HG03354 (cell line): ENCODE results near the gene BNC1.
"Not testable (repeated sequence)": the region's sequence is repeated elsewhere in the genome, so short reads cannot be mapped to it uniquely, and the experiment has no call there.

Experiments
- ATAC-seq: cut with Tn5 transposase; IDR thresholded peaks from one replicate; pipeline ENCODE4 v1.9.1; 2021; ENCODE audit warnings: mild to moderate bottlenecking; ENCODE audit not compliant: unreplicated experiment, poor library complexity, severe bottlenecking

BNC1 gene

DNA sequence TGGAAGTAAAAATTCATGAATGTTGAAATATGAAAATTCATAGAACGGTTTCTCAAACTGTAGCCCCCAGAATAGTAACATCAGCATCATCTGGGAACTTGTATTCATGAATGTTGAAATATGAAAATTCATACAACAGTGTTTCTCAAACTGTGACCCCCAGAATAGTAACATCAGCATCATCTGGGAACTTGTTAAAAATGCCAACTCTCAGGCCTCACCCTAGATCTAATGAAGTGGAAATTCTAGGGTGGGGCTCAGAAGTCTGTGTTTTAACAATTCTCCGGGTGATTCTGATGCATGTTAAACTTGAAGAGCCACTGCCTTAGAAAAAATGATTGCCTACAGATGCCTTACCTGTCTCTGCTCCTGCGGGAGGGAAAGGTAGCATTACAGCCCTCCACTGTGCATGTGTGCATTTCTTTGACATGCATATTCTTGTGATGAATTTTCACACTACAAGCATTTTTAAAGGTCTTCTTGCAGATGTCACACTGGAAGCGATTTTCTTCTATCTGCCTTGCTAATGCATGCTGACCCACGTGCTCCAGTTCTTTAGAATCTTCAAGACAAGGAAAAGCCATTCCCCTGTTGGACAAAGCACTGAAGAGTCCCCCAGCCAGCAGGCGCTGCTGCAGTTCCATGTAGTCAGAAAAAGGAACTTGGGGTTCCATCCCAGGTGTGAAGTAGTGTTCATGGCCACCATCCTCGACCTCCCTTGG is 21.7 kb downstream of the BNC1 start:
- no peak for ATAC-seq

DNA sequence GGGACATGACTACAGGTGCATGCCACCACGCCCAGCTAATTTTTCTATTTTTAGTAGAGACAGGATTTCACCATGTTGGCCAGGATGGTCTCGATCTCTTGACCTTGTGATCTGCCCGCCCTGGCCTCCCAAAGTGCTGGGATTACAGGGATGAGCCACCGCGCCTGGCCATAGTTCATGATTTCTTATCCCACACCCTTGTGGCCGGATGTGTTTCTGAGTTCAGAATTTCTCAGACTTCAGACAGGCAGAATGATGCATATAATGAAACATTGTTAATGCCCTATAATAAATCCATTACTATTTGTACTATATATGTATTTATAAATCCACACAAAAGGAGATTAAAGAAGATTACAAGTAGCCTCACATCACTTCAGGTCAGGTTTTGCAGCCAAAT is 22.3 kb downstream of the BNC1 start:
- not testable (repeated sequence) for ATAC-seq

DNA sequence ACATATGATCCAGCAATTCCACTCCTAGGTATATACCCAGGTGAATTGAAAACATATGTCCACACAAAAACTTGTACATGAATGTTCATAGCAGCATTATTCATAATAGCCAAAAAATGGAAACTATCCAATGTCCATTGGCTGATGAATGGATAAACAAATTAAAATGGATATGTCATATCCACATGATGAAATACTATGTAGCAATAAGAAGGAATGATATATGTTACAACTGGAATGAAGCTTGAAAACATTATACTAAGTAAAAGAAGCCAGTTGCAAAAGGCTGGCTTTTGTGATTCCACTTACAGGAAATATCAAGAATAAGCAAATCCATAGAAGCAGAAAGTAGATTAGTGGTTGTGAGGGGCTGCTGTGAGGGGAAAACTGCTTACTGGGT is 33.7 kb downstream of the BNC1 start:
- ATAC-seq = no peak

DNA sequence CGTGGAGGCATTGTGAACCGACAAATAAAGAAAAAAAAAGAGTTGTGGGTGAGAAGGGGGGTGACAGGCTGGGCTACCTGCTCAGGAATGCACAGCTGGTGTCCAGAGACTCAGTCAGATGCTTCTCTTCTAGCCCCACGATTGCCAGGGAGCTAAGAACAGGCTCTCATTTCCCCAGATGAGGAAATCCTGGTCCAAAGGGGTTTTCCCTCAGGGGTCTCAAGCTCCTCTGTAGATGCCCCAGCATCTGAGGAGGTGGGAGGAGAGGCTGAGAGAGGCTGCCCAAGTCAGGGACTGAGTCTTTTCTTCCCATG is 35.5 kb downstream of the BNC1 start:
- ATAC-seq = no peak

DNA sequence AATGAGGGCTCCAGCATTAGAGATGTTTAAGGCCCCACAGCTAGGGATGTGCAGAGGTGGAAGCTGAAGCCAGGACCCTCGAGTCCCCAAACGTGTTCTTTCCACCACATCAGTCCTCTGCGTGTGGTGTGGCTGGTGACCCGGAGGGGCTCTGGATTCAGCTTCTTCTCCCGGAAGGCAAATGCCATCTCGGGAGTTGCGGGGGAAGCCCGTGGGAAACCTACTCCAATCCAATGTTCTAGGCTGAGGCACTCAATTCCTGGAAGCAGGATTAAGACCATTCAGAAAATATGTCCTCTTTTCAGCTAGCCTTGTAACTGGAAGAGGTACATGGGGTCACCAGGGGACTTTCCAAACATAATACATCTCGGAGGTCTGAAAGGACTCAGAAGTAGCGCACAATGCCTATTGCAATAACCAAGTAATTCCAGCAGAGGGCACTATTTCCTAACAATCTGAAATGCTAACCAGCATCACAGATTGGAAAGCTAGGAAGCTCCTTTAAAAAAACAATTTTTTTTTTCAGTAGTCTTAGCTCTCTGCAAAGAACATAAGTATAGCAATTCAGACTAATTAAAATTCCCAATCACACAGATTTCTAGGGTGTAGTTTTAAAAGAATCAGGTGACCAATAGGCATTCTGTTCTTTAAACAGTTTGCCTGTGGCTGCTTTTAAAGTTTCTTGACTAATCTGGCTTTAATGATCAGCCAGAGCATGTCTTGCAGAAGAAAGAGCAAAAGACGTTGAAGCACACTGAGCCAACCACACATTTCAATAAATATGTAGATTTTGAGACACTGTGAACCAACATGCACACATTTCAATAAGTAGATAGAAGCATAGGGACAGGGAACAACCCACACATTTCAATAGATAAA is 36.1 kb downstream of the BNC1 start:
- ATAC-seq = no peak

DNA sequence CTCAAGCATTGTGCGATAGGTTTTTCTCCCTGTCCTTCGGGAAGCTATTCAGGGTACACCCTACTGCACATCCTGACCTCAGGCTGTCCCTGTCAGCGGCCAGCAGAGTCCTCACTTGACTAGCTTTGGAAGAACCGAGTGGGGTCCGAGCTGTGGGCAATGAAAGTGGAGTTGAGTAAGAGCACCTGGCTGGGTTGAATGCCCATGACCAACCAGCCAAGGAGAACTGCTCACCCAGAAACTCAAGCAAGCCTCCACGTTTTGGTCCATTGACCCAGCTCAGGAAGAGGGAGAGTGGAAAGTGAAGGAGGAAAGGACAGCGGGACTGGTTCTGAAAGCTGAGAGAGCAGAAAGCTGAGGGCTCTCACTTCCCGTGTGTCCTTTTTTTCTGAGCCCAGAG is 40.8 kb downstream of the BNC1 start:
- ATAC-seq = no peak

DNA sequence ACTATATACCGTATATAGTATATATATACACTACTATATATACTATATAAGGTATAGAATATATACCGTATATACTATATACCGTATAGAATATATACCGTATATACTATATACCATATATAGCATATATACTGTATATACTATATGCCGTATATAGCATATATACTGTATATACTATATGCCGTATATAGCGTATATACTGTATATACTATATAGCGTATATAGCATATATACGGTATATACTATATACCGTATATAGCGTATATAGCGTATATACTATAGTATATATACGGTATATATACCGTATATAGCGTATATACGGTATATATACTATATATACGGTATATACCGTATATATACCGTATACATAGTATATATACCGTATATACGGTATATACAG is 54.2 kb downstream of the BNC1 start:
- ATAC-seq = no peak

DNA sequence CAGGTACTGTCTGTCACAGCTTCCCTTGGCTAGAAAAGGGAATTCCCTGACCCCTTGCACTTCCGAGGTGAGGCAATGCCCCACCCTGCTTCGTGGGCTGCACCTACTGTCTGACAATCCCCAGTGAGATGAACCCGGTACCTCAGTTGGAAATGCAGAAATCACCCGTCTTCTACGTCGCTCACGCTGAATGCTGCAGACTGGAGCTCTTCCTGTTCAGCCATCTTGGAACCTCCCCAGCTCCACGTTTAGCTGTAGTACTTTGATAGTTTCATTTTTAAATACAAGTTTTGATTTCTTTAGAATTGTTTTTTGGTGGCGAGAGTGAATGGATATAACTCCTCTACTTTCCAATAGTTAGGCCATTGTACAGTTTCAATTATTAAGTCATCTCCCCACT is 59.0 kb downstream of the BNC1 start:
- no peak for ATAC-seq

DNA sequence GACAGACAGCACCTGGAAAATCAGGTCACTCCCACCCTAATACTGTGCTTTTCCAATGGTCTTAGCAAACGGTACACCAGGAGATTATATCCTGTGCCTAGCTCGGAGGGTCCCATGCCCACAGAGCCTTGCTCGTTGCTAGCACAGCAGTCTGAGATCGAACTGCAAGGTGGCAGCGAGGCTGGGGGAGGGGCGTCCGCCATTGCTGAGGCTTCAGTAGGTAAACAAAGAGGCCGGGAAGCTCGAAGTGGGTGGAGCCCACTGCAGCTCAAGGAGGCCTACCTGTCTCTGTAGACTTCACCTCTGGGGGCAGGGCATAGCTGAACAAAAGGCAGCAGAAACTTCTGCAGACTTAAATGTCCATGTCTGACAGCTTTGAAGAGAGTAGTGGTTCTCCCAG is 62.7 kb downstream of the BNC1 start:
- ATAC-seq = not testable (repeated sequence)

DNA sequence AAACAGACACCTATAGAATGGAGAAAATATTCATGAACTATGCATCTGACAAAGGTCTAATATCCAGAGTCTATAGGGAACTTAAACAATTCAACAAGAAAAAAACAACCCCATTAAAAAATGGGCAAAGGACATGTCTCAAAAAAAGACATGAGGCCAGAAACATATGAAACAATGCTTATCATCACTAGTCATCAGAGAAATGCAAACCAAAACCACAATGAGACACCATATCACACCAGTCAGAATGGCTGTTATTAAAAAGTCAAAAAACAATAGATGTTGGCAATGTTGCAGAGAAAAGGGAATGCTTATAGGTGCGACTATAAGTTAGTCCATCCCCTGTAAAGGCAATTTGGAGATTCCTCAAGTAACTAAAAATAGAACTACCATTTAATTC is 65.4 kb downstream of the BNC1 start:
- no peak for ATAC-seq

DNA sequence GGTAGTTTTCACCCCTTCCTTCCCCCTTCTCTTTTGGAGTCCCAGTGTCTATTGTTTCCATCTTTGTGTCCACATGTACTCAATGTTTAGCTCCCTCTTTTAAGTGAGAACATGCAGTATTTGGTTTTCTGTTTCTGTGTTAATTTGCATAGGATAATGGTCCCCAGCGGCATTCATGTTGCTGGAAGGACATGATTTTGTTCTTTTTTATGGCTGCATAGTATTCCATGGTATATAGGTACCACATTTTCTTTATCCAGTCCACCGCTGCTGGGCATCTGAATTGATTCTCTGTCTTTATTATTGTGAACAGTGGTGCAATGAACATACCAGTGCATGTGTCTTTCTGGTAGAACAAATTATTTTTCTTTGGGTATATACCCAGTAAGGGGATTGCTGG is 69.2 kb downstream of the BNC1 start:
- ATAC-seq = no peak

DNA sequence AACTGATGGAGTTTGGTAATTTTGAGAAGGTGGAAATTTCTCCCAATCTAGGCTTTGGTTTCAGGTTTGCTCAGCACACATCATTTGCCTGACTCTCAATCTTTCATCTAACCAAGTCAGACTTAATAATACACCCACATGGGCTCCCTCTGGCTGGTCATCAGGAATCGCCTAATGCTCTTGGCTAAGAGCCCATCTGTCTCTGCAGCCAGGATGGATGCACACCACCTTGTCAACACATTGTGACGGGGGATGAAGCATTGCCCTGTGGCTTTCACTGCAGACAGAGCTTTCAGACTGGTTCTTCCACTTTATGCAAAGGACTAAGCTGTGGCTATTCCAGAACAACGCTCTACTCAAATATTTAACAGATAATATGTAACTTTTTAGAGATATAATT is 73.8 kb downstream of the BNC1 start:
- ATAC-seq = no peak

DNA sequence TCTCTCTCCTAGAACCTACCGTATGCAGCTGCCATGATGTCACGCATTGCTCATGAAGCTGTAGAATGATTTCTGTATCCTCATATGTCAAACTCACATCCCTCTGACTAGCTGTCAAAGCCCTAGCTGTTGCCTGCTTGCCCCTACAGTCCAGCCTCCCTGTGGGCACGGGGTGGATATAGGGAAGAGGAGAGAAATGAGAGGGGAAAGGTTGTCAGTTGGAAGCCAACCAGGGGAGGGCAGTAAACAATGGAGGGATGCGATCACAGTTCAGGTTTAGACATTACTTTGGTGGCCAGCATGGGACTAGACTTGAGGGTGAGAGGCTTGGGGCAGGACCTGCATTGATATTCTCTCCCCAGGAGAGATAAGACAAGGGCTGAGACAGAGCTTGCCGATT is 75.1 kb downstream of the BNC1 start:
- no peak for ATAC-seq

DNA sequence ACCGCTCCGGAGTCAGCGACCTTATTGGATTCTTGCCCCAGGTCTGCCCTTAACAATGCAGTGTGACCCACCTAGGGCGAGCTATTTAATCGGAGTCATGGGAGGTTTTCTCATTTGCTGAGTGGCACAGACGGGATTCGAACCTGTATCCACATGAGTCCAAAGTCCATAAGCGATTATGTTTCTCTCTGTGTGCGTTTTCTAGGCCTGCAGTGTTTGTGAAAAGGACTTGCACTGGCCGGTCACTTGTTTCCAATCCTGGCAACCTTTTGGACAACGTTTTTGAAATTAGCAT is 76.2 kb downstream of the BNC1 start:
- ATAC-seq = no peak

DNA sequence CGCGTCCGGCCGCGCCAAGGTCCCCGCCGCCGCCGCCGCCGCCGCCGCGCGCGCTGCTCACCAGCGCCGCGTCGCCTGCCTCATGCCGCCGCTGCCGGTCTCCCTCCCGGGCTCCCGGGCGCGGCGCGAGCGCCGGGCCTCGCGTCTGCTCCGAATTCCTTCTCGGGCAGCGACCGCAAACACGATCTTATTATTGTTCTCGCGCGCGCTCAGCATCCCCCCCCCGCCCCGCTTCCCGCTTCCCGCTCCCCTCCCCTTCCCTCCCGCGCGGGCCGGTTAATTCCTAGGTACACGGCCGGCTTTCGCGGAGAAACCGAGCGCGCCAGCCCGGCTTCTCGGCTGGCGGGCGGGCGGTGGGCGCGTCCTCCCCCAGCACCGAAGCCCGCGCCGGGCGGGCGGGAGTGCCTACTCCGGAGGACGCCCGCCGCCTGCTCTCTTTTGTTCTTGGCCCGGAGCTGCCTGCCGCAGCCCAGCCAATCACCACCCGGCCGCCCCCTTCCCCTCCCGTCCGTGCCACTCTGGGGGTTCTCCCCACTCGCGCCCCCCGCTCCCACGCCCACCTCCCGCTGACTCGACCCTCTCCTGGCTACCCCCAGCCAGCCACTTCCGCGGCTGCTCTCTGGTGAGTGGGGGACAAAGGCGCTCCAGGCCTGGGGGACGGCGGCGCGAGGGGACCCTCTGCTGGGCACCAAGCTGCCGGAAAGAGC is 76.7 kb downstream of the BNC1 start, which contains the start of gene HDGFL3:
HDGFL3 (minus strand) TSS at position 164 of the 707 bp plus-strand sequence. CDS start 409 bp downstream, outside the sequence.
- ATAC-seq = peak; percentile 61

DNA sequence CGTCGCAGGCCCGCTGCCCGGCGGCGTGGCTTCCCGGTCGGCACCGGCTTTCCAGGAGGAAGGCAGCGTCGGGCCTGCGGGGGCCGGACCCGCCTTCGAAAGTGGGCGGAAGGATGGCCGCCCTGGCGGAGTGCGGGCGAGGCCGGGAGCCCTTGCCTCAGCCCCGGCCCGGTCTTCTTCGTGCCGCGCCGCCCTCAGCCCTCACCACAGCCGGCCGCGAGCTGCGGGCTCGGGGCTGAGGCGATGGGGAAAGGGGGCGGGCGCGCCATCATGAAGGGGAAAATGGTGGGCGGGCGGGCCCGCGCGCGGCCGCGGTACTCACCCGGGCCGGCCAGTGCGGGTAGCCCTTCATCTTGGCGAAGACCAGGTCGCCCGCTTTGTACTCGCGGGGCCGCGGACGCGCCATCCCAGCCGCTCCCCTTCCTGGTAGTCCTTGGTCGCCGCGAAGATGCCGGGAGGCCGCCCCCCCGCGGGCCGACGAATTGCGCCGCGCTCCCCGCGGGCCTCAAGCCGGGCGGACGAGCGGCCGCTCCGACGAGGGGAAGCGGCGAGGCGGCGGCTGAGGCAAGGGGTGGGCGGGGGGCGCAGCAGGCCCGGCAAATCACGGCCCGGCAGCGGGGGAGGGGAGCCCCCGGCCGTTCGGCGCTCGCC is 77.3 kb downstream of the BNC1 start:
- ATAC-seq = peak; percentile 33

DNA sequence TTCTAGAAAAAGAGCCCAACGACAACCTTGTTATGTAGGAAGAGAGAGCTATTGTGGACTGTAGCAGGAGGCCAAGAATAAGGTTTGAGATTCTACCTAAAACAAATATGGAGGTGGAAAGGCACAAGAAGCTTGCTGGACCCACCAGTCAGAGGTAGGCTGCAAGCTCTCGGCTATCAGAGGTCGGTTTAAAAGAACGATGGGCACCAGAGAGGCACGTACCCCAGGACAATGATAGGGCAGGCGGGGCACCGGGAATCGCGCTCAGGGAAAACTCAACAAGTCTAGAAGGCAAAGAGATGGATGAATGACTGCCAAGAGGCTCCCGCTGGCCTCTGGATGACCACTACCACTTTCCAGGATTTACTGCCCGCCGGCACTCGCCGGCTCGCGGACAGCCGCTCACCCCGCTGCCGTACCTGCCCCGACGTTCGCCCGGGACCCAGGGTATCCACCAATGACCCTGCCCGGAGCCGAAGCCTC is 77.9 kb downstream of the BNC1 start:
- ATAC-seq = peak; percentile 10
